Parathyroid adenoma (tissue), 2 donors: Measurements from ENCODE around the gene DLG5.

Source experiments
- H2AFZ ChIP-seq: fragments of 300-600 bp; sonication (generic); one replicate; pipeline ENCODE4 v1.7.0; 2017; ENCODE audit warnings: antibody characterized with exemption, mild to moderate bottlenecking
- H3K27ac ChIP-seq: fragments of 300-600 bp; sonication (generic); one replicate; pipeline ENCODE4 v1.7.0; 2017
- H3K27me3 ChIP-seq: fragments of 300-600 bp; sonication (generic); one replicate; pipeline ENCODE4 v1.7.0; 2017; ENCODE audit warnings: low read length; ENCODE audit not compliant: control insufficient read depth, insufficient read depth
- H3K36me3 ChIP-seq: fragments of 300-600 bp; sonication (generic); one replicate; pipeline ENCODE4 v1.7.0; 2017; ENCODE audit warnings: low read length; ENCODE audit not compliant: control insufficient read depth, insufficient read depth
- H3K4me1 ChIP-seq: fragments of 300-600 bp; sonication (generic); one replicate; pipeline ENCODE4 v1.7.0; 2017; ENCODE audit warnings: control low read depth
- H3K4me2 ChIP-seq: fragments of 300-600 bp; sonication (generic); one replicate; pipeline ENCODE4 v1.7.0; 2017; ENCODE audit warnings: low read length
- H3K4me3 ChIP-seq: fragments of 300-600 bp; sonication (generic); one replicate; pipeline ENCODE4 v1.7.0; 2017; ENCODE audit warnings: low read depth, low read length
- H3K79me2 ChIP-seq: fragments of 300-600 bp; sonication (generic); one replicate; pipeline ENCODE4 v1.7.0; 2017; ENCODE audit warnings: control low read depth
- H3K9ac ChIP-seq: fragments of 300-600 bp; sonication (generic); one replicate; pipeline ENCODE4 v1.7.0; 2017; ENCODE audit warnings: mild to moderate bottlenecking
- H3K9me3 ChIP-seq: fragments of 300-600 bp; sonication (generic); one replicate; pipeline ENCODE4 v1.7.0; 2017; ENCODE audit warnings: low read length; ENCODE audit not compliant: control insufficient read depth
- CTCF ChIP-seq: fragments of 300-600 bp; sonication (generic); IDR thresholded peaks from one replicate; pipeline ENCODE4 v1.7.0; 2017; ENCODE audit warnings: antibody characterized with exemption, mild to moderate bottlenecking
- donor health status: primary hyperparathyroidism.

DLG5 gene

DNA sequence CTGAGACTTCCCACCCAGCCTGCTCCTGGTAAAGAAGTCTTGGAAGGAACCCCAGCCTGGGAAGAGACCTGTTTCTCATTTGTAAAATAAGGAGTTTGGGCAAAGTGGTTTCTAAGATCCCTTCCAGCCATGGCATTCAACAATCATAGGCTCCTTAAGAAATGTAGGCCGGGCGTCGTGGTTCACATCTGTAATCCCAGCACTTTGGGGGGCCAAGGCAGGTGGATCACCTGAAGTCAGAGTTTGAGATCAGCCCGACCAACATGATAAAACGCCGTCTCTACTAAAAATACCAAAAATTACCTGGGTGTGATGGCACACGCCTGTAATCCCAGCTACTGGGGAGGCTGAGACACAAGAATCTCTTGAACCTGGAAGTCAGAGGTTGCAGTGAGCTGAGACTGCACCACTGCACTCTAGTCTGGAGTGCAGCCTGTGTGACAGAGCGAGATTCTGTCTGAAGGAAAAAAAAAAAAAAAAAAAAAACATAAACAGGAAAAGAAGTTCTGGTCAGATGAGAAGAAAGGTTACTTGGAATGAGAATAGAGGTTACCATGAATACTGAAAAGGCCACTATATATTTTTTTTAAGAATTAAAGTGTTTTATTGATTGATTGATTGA is 15.9 kb downstream of the DLG5 start:
- peaks cover 69% of the 10 kb centered on the region for H3K79me2 ChIP-seq
- no peak for TF ChIP-seq CTCF
- H3K9me3 ChIP-seq, result no peaks in the 10 kb centered on the region
- H3K36me3 ChIP-seq, result no peaks in the 10 kb centered on the region
- H3K4me3 ChIP-seq, result no peak overlapping the region
- H3K4me1 ChIP-seq, result peaks cover 58% of the 10 kb centered on the region
- H3K4me2 ChIP-seq, result peak overlapping the region; percentile 62
- H3K9ac ChIP-seq, result no peak overlapping the region
- no peak overlapping the region for H2AFZ ChIP-seq
- peak overlapping the region; percentile 84 for H3K27ac ChIP-seq
- H3K27me3 ChIP-seq, result no peaks in the 10 kb centered on the region

- Histone ChIP-seq H3K27ac (peak overlapping the region; percentile 84), H3K4me1 (peaks cover 62% of the 10 kb centered on the region), H3K4me2 (peak overlapping the region; percentile 62), H3K4me3 (peak overlapping the region; percentile 32), H3K79me2 (peaks cover 66% of the 10 kb centered on the region), H2AFZ (no peak overlapping the region), H3K9me3 (no peaks in the 10 kb centered on the region), H3K9ac (no peak overlapping the region), H3K27me3 (no peaks in the 10 kb centered on the region), H3K36me3 (no peaks in the 10 kb centered on the region)
- TF ChIP-seq CTCF, result no peak
Observed at GRCh38 chr10:77909749-77910375, 16.7 kb downstream of the DLG5 start.

DNA sequence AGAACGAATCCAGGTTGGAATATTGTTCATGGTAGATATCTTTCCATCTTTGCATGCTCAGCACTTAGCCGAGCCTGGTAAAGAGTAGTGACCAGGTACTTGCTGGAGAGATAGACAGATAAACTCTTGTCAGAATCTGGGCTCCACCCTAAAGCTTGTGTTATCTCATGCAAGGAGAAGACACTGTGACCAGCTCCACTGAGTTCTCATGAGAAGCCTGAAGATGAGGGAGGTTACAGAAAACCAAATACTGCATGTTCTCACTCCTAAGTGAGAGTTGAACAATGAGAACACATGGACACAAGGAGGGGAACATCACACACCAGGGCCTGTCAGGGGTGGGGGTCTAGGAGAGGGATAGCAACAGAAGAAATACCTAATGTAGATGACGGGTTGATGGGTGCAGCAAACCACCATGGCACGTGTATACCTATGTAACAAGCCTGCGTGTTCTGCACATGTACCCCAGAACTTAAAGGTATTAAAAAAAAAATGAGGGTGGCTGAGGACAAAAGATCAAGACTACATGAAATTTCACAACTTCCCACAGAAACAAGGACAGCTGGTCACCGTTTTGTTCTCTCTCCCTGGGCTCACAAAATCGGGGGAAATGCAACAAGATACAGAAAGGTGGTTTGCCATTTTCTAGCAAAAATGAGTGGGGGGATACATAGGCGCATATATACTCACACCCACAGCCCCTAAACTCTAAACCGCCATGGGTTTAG is 17.4 kb downstream of the DLG5 start:
- H3K9ac ChIP-seq, result no peak overlapping the region
- peak overlapping the region; percentile 84 for H3K27ac ChIP-seq
- peaks cover 61% of the 10 kb centered on the region for H3K4me1 ChIP-seq
- H3K36me3 ChIP-seq, result no peaks in the 10 kb centered on the region
- no peak for TF ChIP-seq CTCF
- H2AFZ ChIP-seq, result no peak overlapping the region
- no peaks in the 10 kb centered on the region for H3K27me3 ChIP-seq
- peak overlapping the region; percentile 32 for H3K4me3 ChIP-seq
- H3K9me3 ChIP-seq, result no peaks in the 10 kb centered on the region
- peak overlapping the region; percentile 62 for H3K4me2 ChIP-seq
- H3K79me2 ChIP-seq, result peaks cover 63% of the 10 kb centered on the region

DNA sequence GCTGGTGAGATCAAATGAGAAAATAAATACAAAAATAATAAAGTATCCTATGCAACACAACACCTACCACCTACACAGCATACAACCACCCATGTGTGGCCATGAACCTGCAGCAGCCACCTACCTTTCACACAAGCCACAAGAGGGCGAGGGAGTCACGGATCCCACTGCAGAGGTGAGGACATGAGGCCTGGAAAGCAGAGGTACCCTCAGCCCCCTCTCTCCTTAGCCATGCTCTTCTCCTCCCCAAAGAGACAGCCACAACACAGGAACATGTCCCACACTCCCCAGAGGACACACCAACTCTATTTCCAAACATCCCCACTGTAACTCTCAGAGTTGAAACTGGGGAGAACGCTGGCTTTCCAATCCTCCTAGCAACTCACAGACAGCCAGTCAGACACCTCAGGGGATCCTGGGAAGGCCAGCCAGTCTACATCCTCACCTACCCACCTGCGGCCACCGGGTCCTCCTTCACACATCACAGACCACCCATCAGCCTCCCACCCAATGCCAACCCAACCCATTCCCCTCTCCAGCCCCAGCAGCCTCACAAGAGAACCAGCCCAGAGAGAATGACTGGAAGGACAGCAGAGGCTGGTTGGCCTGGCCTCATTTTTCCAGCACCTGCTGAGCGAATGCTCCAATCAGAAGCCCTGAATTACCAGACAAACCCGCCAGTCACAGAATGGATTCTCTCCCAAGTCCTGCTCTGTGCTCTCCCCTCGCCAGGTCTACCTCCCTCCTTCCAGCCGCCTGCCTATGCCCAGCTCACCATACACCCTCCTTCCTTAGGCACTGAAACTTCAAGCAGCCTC is 18.4 kb downstream of the DLG5 start:
- H3K9ac ChIP-seq, result no peak overlapping the region

More for the DNA sequence above, 18.4 kb downstream of the DLG5 start:
- Histone ChIP-seq H3K4me2 (peak overlapping the region; percentile 62), H3K9me3 (no peaks in the 10 kb centered on the region), H3K27ac (peak overlapping the region; percentile 84), H3K79me2 (peaks cover 59% of the 10 kb centered on the region), H3K4me3 (peak overlapping the region; percentile 32), H3K27me3 (no peaks in the 10 kb centered on the region), H3K4me1 (peaks cover 58% of the 10 kb centered on the region), H2AFZ (no peak overlapping the region), H3K36me3 (no peaks in the 10 kb centered on the region)
- TF ChIP-seq CTCF, result peak; percentile 63
